Stimulated activated naive CD4-positive, alpha-beta T cell treated with Interleukin-2 at 50 U/mL for 16 hours (primary cell): ENCODE results near the gene CLIC5.

ENCODE experiments used
- DNase-seq: peaks from one replicate; lab custom pipeline; 2025; lab: John Stamatoyannopoulos, UW

CLIC5 gene

GRCh38 chr6:45838996-45839395 is 176.7 kb downstream of the CLIC5 start:
- DNase-seq, result no peak

GRCh38 chr6:45838451-45838850 is 177.2 kb downstream of the CLIC5 start:
- DNase-seq, result no peak

GRCh38 chr6:45837541-45838200 is 178.0 kb downstream of the CLIC5 start:
- DNase-seq, result no peak

GRCh38 chr6:45836984-45837383 is 178.7 kb downstream of the CLIC5 start:
- no peak for DNase-seq

- no peak for DNase-seq
Measured at GRCh38 chr6:45836438-45836824, 179.2 kb downstream of the CLIC5 start.

GRCh38 chr6:45835721-45836437 is 179.8 kb downstream of the CLIC5 start:
- DNase-seq, result no peak

GRCh38 chr6:45832063-45832462 is 183.6 kb downstream of the CLIC5 start:
- no peak for DNase-seq
